Left renal pelvis (tissue), 4 donors: ENCODE data around the gene ZNF236. TPM values are rescaled to one million over a fixed set of nuclear protein-coding genes. Genes with fewer than 3 reads are reported as not detected.

Experiments used
- DNase-seq, 4 donors: peaks; one replicate each; pipeline ENCODE4 v3.0.0-alpha.2; 2013; ENCODE audit warnings: low read depth in 4 of 4, low spot score in 3 of 4
- polyA plus RNA-seq, 4 donors: library from polyadenylated mRNA; unstranded; fragments of 120-200 nt; gene quantifications; one replicate each; pipeline ENCODE4 v1.2.1, GENCODE V29; 2013; ENCODE audit not compliant: insufficient read length in 4 of 4

The ZNF236 gene
- polyA plus RNA-seq, 4 donors, result 9.1 to 11.3 (median 9.8) TPM

GRCh38 chr18:76819411-76820136 lies 2.8 kb upstream of the ZNF236 start:
- no peak for DNase-seq

GRCh38 chr18:76821356-76821874 lies 942 bp upstream of the ZNF236 start:
- no peak for DNase-seq

GRCh38 chr18:76821875-76822505 lies 367 bp upstream of the ZNF236 start:
- no peak for DNase-seq

GRCh38 chr18:76823161-76823538 lies 793 bp downstream of the ZNF236 start:
- no peak for DNase-seq

GRCh38 chr18:76823587-76824011 lies 1.2 kb downstream of the ZNF236 start:
- no peak for DNase-seq

GRCh38 chr18:76824145-76824676 lies 1.9 kb downstream of the ZNF236 start:
- DNase-seq, result no peak

GRCh38 chr18:76824754-76825153 lies 2.4 kb downstream of the ZNF236 start:
- no peak for DNase-seq

GRCh38 chr18:76827205-76828200 lies 5.1 kb downstream of the ZNF236 start:
- DNase-seq, result no peak

- no peak for DNase-seq
Observed at GRCh38 chr18:76834379-76834778, 12.0 kb downstream of the ZNF236 start.

- DNase-seq, result no peak
Observed at GRCh38 chr18:76835380-76835779, 13.0 kb downstream of the ZNF236 start.

GRCh38 chr18:76837071-76837470 lies 14.7 kb downstream of the ZNF236 start:
- DNase-seq, result no peak

GRCh38 chr18:76838182-76838581 lies 15.8 kb downstream of the ZNF236 start:
- no peak for DNase-seq

GRCh38 chr18:76839086-76839794 lies 16.9 kb downstream of the ZNF236 start:
- no peak for DNase-seq

- DNase-seq, result no peak
Observed at GRCh38 chr18:76842837-76843530, 20.6 kb downstream of the ZNF236 start.

GRCh38 chr18:76844144-76844543 lies 21.8 kb downstream of the ZNF236 start:
- no peak for DNase-seq

- DNase-seq, result no peak
Observed at GRCh38 chr18:76844742-76845477, 22.6 kb downstream of the ZNF236 start.

GRCh38 chr18:76846217-76846616 lies 23.9 kb downstream of the ZNF236 start:
- DNase-seq, result no peak

GRCh38 chr18:76847916-76848315 lies 25.6 kb downstream of the ZNF236 start:
- DNase-seq, result no peak

GRCh38 chr18:76850112-76850511 lies 27.8 kb downstream of the ZNF236 start:
- no peak for DNase-seq
